D721Med (cell line): ENCODE data around the gene SSR2.
A peak's percentile ranks its signal among the peaks of the same experiment; 100 is the strongest.

Experiments used
- DNase-seq: peaks from one replicate; pipeline ENCODE4 v3.0.0; 2011; ENCODE audit warnings: low spot score; ENCODE audit not compliant: insufficient read length
- FAIRE-seq: peaks from 2 replicates; lab custom pipeline; 2011; peaks lifted over from hg19 to GRCh38; lab: Jason Lieb, UNC
- CTCF ChIP-seq: IDR thresholded peaks from 2 replicates; pipeline ENCODE4 v1.5.1; 2012; ENCODE audit warnings: mild to moderate bottlenecking, control low read depth; ENCODE audit not compliant: insufficient read depth; ENCODE audit errors: missing control alignments

The SSR2 gene

GRCh38 chr1:155983191-155984024, 37.3 kb downstream of the SSR2 start:
- peak; percentile 17 for TF ChIP-seq CTCF
- DNase-seq, result peak; percentile 19
- FAIRE-seq, result no peak

GRCh38 chr1:155982106-155982505, 38.6 kb downstream of the SSR2 start:
- FAIRE-seq, result no peak
- DNase-seq, result no peak
- no peak for TF ChIP-seq CTCF

- TF ChIP-seq CTCF, result no peak
- no peak for FAIRE-seq
- DNase-seq, result no peak
Measured at GRCh38 chr1:155981266-155982088, 39.3 kb downstream of the SSR2 start.

GRCh38 chr1:155979597-155980343, 41.0 kb downstream of the SSR2 start:
- no peak for DNase-seq
- no peak for FAIRE-seq
- TF ChIP-seq CTCF, result no peak

GRCh38 chr1:155978973-155979429, 41.8 kb downstream of the SSR2 start:
- DNase-seq, result no peak
- no peak for FAIRE-seq
- TF ChIP-seq CTCF, result no peak

GRCh38 chr1:155978325-155978972, 42.3 kb downstream of the SSR2 start, which contains the start of gene ARHGEF2:
Gene ARHGEF2 (minus strand): TSS chr1:155978547. CDS start chr1:155978427, 120 bp downstream.
- DNase-seq (peak; percentile 87), FAIRE-seq (no peak)
- peak; percentile 50 for TF ChIP-seq CTCF
